Femur (tissue), 1 donor: ENCODE results near the gene THSD7B.
A peak's percentile ranks its signal among the peaks of the same experiment; 100 is the strongest.
"Not testable (repeated sequence)": the region's sequence is repeated elsewhere in the genome, so short reads cannot be mapped to it uniquely, and the experiment has no call there.

ENCODE experiments used
- DNase-seq: peaks from one replicate; pipeline ENCODE4 v3.0.0-alpha.2; 2017

THSD7B gene

GRCh38 chr2:137444970-137445369 is 679.6 kb downstream of the THSD7B start:
- no peak for DNase-seq

GRCh38 chr2:137449454-137449853 is 684.1 kb downstream of the THSD7B start:
- DNase-seq: no peak

GRCh38 chr2:137454886-137455285 is 689.5 kb downstream of the THSD7B start:
- DNase-seq: no peak

- peak; percentile 32 for DNase-seq
These were observed 702.0 kb downstream of the THSD7B start for GRCh38 chr2:137467246-137467862.

- DNase-seq: no peak
These were observed 727.9 kb downstream of the THSD7B start for GRCh38 chr2:137493261-137493660.

- DNase-seq: no peak
These were observed 735.3 kb downstream of the THSD7B start for GRCh38 chr2:137500599-137500998.

GRCh38 chr2:137507237-137507636 is 741.9 kb downstream of the THSD7B start:
- DNase-seq: no peak

- DNase-seq: no peak
These were observed 743.5 kb downstream of the THSD7B start for GRCh38 chr2:137508739-137509384.

- no peak for DNase-seq
These were observed 746.2 kb downstream of the THSD7B start for GRCh38 chr2:137511526-137511925.

GRCh38 chr2:137521653-137522619 is 756.6 kb downstream of the THSD7B start:
- DNase-seq: no peak

- no peak for DNase-seq
These were observed 757.3 kb downstream of the THSD7B start for GRCh38 chr2:137522620-137523011.

GRCh38 chr2:137523931-137524330 is 758.6 kb downstream of the THSD7B start:
- DNase-seq: no peak

- DNase-seq: no peak
These were observed 759.8 kb downstream of the THSD7B start for GRCh38 chr2:137525132-137525531.

- no peak for DNase-seq
These were observed 760.4 kb downstream of the THSD7B start for GRCh38 chr2:137525641-137526190.

GRCh38 chr2:137535897-137536296 is 770.6 kb downstream of the THSD7B start:
- no peak for DNase-seq

- no peak for DNase-seq
These were observed 774.0 kb downstream of the THSD7B start for GRCh38 chr2:137539336-137539735.

GRCh38 chr2:137547842-137548241 is 782.5 kb downstream of the THSD7B start:
- DNase-seq: no peak

- DNase-seq: no peak
These were observed 801.0 kb downstream of the THSD7B start for GRCh38 chr2:137566387-137566786.

GRCh38 chr2:137570484-137570883 is 805.1 kb downstream of the THSD7B start:
- DNase-seq: no peak

GRCh38 chr2:137587834-137588233 is 822.5 kb downstream of the THSD7B start:
- not testable (repeated sequence) for DNase-seq

- not testable (repeated sequence) for DNase-seq
These were observed 823.2 kb downstream of the THSD7B start for GRCh38 chr2:137588578-137588977.

- DNase-seq: no peak
These were observed 824.8 kb downstream of the THSD7B start for GRCh38 chr2:137590102-137590501.

- DNase-seq: no peak
These were observed 842.5 kb downstream of the THSD7B start for GRCh38 chr2:137607722-137608318.
